ENCODE data around the gene SLC22A23.

Gene SLC22A23

DNA sequence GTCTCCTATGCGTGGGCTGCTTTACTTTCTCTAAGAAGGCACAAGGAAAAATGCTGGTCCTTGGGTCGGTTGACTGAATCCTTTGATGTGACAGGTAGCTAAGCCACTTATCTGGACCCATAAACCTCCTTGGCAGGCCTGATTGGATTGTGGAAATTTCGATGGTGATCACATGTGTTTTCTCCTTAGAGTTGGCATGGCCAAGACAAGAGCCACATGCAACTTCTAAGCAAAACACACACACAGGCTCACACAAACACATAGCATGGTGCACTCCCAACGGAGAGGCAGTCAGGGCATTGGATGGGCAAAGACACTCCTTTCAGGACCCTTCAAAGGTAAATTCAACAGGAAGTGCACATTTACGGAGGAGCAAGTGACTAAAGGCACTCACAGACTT lies 102.9 kb downstream of the SLC22A23 start:
- DNase-seq (ENCODE audit: low read depth, low spot score): no peak

DNA sequence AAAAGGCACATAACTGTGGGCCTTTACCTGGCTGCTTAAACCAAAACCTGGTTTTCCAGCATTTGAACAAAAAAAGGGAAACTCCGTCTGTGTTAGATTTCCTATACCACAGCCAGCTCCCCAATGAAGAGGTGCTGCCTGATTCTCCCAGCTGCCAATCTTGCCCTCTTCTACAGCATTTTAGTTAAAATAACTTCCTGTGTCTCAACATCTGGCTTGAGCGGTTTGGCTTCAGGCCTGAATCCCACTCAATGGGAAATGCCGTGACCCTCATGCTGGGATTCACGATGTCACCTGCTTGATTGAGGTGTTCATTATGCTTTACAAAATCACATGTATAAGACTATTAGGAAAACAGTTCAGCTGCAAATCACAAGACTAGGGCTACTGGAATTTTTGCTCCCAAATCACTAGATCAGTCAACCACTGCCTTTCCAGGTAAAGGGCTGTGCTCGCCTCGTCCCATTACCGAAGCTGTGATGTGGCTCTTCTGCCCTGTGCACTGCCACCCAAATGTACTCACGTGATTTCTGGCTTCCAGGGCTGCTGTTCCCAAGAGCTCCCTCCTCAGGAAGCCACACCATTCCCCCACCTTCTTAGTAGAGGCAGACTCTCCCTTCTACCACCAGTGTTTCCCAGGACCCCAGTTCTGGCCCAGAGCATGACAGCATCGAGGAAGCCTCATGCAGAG lies 103.5 kb downstream of the SLC22A23 start:
- DNase-seq (ENCODE audit: low read depth, low spot score): no peak

DNA sequence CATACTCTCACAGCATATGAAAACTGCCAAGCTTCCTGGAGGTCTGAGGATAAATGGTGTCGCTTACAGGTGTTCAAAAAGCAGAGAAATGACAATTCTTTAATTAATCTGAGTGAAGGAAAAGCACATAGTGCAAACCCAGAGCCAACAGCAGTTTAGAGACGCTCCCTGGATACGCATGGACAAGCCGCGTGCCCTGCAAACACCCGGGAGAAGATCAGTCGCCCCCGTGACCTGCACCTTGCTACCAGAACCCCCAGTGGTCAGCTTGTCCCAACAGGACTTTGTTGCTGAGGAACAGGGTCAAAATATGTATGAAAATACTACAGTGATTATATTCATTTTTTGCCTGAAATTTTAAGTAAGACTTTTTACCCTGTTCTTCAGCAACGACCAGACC lies 104.2 kb downstream of the SLC22A23 start:
- no peak for DNase-seq (ENCODE audit: low read depth, low spot score)

DNA sequence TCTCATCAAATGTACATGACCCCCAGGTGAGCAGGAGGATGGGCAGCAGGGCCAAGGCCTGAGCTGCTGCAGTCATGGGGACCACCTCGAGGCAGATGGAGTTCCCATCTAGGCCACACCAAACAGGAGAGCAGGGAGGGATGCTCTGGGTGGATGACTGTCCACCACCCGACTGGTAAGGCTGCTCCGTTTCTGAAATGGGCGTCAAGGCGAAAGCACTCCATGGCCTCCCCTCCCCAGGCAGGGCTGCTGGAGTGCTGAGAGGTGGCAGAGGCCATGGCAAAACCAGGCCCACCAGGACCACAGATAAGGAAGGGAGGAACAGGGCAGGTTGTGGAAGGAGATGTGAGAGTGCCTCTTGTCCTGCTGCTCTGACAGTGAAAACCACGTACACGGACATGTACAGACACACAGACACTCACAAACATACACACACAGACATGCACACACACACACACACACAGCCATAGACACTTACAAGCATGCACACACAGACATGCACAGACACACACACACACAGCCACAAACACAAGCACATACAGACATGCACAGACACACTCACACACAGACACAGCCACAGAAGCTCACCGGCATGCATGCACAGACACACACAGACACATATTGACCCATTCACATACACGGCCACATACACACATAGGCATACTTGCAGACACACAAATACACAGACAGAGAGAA lies 104.9 kb downstream of the SLC22A23 start:
- no peak for DNase-seq (ENCODE audit: low read depth, low spot score)

DNA sequence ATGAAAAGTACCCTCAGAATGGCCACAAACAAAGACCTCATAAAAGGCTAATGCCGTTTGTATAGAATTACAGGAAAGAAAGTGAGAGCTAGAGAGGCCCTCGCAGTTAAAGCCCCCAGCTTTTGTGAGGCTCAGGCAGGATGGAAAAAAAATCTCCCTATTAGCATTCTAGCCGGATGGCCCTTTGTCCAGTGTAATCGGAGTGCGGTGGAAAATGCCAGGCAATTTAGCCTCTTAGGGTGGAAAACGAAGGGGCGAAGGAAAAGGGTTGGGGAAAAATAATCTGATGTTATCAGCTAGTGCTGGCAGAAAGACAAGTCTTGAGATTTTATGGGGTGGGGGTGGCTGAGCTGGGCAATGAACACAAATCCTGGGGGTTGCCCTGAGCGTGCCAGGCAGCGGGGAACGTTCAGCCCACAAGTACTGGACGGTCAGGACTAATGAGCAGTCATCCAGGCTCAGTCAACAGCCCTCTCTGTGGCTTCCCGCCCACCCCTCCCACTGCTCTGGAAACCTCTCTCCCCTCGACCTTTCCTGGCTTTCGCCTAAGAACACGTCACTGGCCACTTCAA lies 105.7 kb downstream of the SLC22A23 start:
- no peak for DNase-seq (ENCODE audit: low read depth, low spot score)

DNA sequence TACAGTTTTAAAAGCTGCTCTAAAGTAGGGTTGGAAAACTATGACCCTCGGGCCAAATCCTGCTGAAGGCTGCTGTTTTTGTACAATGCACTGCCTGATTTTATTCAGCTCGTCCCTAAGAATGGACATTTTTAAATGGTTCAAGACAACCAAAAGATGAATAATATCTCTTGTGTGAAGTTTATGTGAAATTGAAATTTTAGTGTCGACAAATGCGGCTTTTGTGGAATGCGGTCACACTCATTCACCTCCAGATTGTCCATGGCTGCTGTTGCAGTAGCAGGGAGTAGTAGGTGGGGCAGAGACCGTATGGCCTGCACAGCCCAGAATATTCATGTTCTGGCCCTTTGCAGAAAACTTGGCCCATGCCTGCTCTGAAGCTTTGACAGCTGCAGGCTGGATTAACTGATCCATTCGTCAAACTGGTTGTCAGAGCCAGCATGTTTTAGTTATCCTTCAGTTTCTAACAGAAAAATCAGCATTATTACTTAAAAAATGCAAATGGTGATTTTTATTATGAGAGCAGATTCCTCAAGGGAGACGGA lies 106.5 kb downstream of the SLC22A23 start:
- no peak for DNase-seq (ENCODE audit: low read depth, low spot score)

DNA sequence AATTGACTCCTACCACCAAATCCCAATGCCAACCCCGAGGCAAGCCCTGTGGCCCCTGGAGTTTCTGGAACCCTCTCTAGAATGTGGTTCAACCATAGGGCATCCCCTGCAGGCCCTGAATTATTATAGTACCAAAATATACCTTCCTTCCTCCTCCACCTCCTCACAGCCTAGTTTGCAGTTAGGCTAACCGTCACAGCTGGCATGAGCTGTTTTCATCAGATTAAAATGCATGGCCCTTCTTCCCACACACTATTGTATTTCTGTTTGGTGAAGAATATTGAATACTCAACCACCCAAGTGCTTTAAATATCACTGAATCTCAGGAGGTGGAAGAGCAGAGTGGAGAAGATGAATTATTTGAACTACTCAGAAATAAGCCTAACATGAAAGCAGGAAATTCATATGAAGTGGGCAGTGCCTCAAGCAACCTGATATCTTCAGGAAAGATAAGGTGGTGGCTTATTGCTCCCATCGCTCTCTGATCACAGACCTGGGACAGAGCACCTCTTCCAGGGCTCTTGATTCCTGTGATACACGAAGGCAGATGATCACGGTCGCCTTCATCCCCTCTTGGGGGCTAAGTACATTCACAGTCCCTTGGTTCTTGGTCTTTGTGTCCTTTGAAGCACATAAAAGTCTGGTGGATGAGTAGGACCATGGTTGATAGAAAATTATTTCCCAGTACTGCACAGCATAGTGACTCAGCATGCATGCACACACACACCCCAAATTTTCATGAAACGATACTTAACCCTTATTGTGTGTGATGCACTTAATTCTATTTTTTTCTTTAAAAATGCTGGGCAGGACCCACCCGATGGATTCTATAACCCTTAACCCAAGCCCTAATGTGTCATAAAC lies 107.2 kb downstream of the SLC22A23 start:
- DNase-seq (ENCODE audit: low read depth, low spot score): no peak

DNA sequence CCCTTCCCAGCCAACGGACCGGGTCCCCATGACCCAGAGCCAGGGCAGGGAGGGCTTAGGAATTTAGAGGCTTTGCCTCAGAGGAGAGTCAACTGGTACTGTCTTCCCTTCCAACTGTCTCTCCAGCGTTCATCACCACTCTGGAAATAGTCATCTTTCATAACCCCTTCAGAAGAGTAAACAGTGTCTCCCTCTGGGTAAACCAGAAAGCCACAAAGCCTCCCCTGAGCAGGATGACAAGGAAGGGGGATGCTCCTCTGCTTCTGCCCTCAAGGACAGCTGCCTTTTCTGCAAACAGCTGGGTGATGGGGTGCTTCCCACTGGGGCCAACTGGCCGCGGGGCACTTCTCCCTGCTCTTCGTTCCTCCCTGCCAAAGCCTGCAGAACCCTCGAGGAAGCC lies 108.0 kb downstream of the SLC22A23 start:
- no peak for DNase-seq (ENCODE audit: low read depth, low spot score)

DNA sequence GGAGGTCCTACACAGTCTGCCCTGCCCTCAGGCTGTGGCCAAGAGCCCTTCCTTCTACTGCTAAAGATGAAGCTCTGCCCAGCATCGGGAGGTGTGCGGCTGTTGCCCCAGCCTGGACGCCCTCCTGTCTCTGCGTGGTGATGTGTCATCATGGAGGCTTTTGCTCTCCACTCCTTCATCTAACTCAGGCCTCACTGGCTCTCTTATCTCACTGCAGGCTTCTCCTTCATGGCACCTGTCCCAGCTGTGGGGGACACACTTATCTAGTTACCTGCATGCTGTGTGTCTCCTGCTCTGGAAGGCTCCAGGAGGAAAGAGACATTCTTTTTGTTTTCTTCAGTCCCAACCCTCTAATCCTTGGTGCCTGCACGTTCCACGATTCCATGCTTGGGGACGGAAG lies 109.0 kb downstream of the SLC22A23 start:
- DNase-seq (ENCODE audit: low read depth, low spot score): no peak

DNA sequence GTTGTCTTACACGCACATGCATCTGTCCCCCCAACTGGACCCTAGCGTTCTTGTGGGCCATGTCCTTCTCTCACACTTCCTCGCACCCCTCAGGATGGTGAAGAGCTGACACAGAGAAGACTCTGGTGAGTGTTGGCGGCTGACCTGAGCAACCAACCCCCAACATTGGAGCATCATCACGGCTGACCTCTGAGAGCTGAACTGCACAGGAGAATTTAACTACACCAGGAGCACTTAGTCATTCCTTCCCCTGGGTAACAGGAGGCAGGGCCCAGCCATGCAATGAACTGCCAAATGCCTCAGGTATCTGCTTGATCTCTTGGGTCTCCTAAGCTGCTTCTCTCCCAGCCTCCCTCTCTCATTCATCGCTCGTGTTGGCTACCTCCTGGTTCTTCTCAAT lies 109.6 kb downstream of the SLC22A23 start:
- DNase-seq (ENCODE audit: low read depth, low spot score): no peak

DNA sequence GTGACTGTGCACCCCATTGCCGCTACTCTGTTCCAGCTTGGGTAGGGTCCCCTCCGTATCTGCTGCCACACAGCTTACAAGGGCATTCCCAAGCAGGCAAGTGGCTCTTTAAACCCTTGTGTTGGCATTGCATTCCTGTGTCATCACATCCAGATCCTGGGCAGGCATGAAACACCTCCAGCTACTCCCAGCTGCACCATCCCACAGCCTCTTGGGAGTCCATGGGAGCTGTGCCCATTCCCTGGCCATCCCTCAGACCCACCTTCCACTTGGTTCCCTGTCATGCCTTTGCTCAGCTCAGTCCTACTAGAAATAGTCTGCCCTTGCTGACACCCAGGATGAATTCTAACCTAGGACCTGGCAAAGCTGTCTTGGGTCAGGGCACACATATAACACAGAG lies 110.4 kb downstream of the SLC22A23 start:
- DNase-seq (ENCODE audit: low read depth, low spot score): no peak

DNA sequence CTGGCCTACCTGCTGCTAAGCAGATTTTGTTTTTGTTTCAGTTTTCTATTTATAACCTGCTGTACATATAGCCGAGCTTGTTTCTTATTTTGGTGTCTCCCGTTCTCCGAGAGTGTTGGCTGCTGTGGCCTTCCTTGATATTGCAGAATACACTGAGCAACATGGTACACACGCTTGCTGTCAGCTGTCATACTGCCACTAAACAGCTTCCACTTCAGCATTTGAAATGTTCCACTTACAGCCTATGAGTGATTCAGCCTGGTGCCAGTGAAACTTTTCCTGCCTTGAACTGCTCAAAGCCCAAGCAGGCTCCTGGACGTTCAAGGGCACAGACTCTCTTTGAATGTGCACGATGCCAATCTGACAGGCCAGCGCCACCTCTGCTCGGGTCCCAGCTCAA lies 111.0 kb downstream of the SLC22A23 start:
- DNase-seq (ENCODE audit: low read depth, low spot score): no peak

DNA sequence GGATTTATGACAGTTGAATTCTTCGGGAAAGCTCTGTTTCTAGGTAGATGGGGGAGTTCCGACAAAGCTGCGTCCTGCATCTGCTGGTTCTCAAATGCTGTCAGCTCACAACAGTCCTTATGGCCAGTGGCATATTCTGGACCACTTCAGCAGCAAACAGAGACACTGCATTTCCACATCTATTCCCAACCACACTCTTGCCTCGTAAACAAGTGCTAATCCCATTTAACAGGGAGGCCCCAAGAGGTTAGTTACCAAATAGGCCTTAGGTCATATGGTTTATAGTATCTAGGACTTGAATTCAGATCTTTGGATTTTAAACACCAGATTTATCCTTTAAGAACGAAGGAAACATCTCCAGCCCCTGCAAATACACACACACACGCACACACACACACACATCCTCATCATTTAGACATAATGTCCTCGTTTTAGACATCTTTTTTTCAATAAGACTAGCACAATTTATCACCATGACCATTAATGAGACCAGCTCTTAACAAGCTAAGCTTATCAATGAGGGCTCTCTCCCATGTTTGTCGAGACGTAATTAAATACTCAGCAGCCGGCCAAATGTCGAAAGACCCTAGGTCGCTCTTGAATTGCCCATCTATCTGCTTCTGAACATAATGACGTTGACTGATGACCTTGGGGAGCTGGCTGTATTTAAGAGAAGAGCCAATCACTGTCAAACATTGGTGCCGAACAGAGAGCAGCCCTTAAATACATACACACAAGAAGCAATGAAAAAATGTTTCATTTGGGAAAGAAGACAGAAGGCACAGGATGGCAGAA lies 113.6 kb downstream of the SLC22A23 start:
- no peak for DNase-seq (ENCODE audit: low read depth, low spot score)

DNA sequence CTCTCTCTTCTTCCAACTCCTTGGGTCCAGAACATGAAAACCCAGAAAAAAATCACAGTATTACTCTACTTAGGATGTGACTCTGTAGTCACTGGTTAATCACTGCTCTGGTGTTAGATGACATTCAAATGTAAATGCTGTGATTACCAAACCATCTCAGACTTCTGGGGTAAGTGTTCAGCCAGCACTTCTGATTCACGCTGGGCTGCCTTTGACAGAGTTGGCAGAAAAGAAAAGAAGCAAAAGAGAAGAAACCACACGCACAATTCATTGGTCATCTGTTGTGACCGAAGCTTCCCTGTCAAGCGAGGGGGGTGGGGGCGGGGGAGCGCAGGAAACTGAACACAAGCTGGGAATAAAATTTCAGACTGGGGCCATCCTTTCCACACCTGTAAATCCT lies 115.4 kb downstream of the SLC22A23 start:
- no peak for DNase-seq (ENCODE audit: low read depth, low spot score)

DNA sequence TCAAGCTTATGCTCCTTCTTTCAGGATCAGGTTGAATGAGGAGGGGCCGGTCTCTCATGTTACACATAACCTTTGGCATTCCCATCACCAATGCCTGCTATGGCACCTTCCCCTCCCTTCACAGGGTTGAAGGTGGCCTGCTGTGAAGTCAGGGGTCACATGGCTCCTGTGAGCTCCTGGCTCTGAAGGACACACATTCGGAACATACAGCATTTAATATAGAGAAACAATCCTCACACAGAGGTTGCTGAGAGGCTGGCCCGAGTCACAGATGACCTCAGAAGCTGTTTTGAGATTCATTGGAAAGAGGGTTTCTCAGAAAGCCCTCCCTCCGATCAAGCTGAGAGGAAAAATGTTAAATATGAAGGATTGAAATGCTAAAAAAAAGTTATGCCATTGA lies 116.0 kb downstream of the SLC22A23 start:
- no peak for DNase-seq (ENCODE audit: low read depth, low spot score)

DNA sequence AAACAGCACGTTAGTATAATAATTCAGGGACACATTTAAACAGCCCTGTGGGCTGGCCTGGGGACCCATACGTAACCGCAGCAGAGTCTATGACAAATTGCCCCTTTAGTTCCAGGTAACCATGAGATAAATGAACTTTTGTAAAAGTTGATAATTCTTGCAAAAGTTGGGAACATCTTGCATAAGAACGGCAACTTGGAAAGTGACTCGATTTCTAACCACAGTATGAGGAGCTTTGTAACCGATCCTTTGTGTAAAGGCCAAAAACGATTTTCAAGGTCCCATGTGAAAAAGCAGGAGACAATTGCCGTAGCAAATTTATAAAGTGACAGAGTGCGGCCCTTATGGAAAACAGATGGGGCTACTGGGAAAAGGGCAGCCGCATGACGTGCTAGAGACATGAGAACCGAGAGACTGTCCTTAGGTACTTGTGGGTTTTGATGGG lies 116.5 kb downstream of the SLC22A23 start:
- no peak for DNase-seq (ENCODE audit: low read depth, low spot score)

DNA sequence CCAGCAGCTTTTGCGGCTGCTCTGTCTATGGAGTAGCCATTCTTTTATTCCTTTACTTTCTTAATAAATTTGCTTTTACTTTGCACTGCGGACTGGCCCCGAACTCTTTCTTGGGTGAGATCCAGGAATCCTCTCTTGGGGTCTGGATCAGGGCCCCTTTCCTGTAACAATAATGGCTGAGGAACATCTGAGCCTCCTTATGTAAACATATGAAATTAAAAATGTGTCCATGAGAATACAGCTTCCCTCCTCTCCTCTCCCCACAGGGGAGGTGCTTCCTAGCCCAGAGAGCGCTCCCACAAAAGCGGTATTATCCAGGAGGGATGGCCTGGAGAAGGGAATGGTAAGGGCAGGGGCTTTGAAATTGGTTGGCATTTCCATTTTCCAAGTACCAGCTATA lies 117.0 kb downstream of the SLC22A23 start:
- no peak for DNase-seq (ENCODE audit: low read depth, low spot score)

DNA sequence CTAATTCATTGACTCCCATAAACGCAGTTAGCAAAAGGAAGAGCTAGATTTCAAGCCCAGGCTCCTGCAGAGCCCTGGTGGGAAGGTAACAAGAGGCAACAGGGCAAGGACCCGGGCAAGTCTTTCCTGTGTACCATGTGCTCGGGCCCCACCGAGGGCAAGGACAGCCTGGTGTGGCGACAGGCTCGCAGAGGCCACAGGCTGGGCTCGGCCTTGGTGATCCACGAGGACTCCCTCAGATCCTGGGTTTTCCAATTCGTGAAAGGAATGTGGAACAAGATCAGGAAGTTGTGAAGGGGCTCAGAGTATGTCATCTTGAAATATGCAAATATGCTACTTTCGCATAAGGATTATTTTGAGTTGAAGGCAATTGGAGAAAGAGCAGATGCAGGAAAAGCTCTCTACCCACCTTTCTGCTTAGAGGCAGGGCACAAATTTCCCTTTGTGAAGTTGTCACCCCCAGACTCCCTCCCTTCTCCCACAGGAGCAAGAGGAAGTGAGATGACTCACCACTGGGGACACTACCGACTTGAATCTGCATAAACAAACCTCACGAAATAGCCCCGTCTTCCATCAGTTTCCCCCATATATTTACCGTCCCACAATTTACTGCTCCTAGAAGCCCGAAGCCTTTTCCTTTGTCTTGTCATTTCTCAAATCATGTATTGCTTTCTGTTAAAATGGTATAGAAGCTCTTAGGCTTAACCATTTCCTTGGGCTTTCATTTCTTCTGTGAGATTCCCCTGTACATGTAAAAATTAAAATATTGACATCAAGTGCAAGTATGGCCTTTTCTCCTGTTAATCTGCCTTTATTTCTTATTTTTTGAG lies 119.1 kb downstream of the SLC22A23 start:
- no peak for DNase-seq (ENCODE audit: low read depth, low spot score)

DNA sequence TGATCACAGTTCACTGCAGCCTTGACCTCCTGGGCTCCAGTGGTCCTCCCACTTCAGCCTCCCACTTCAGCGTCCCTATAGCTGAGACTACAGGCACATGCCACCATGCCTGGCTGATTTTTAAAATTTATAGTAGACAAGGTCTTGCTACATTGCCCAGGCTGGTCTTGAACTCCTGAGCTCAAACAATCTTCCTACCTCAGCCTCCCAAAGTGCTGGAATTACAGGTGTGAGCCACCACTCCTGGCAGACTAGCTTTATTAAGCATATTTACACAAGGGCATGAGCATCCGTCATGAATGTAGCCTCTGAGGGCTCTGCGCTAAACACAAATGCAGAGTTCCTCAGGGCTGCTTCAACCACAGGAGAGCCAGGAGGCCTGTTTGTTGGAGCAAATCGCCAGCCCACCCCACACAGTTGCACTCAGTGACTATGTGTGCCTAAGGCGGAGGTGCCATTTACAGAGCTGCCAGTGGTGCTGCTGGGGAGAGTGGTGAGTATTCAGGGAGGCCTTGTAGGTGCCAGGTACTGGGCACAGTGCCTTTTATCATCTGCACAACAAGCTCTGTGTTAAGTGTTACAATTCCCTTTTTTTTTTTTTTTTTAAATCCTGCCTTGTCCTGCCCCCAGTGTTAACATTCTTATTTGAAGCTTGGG lies 119.9 kb downstream of the SLC22A23 start:
- no peak for DNase-seq (ENCODE audit: low read depth, low spot score)

Data from activated naive CD8-positive, alpha-beta T cell treated with anti-CD3 and anti-CD28 coated beads, Interleukin-2, amount 50 U/mL, for 16 hours (primary cell).